Measurements from ENCODE around the gene TPM4.
"Not testable (repeated sequence)": the region's sequence is repeated elsewhere in the genome, so short reads cannot be mapped to it uniquely, and the experiment has no call there.

TPM4 gene

DNA sequence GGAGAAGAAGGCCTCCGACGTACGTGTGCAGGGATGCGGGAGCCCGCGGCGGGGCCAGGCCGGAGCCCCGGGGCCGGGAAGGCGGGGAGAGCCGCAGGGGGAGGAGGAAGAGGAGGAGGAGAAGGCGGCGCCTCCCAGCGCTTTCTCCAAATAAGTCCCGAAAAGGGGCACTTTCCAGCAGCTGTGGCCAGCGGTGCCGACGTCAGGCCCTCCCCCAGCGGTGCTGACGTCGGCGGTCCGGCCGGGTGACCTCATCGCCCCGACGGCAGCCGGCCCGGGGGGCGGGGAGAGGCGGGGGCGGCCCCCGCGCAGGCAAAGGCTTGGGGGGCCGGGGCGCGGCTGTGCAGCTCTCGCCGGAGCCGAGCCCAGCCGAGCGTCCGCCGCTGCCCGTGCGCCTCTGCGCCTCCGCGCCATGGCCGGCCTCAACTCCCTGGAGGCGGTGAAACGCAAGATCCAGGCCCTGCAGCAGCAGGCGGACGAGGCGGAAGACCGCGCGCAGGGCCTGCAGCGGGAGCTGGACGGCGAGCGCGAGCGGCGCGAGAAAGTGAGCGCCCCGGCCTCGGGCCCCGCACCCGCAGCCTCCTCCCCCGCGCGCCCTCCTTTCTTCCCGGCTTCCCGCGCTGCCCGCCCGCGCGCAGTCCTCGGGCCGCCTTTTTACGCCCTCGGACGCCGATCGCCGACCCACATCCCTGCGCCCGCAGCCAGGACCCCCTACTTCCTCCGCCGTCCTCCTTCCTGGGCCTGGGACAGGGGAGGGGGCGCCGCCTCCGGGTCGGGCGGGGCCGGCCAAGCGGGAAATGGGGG is at the start of gene TPM4:
Gene TPM4 (plus strand): TSS at position 342 of the 804 bp plus-strand sequence. CDS start 71 bp downstream, at position 413.
- peak; percentile 59 for DNase-seq (ENCODE audit: low read depth)

DNA sequence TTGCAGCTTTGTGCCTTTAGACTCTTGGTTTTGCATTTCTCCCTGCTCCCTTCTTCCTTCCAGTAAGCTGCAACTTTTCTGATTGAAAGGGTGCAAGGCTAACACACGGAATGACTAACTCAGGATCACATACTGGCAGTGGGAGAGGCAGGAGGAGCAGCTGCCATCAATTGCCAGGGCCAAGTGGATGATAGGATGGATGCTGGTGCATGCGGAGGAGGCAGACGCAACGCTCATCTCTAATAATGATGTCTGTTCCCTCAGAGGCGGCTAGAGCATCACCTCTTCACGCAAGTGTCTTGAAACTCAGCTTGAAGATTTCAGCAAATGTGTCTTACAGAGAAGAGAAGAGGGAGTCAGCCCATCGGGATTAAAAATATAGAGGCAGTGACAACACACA is 49.5 kb upstream of the TPM4 start:
- DNase-seq (ENCODE audit: low read depth), result no peak

DNA sequence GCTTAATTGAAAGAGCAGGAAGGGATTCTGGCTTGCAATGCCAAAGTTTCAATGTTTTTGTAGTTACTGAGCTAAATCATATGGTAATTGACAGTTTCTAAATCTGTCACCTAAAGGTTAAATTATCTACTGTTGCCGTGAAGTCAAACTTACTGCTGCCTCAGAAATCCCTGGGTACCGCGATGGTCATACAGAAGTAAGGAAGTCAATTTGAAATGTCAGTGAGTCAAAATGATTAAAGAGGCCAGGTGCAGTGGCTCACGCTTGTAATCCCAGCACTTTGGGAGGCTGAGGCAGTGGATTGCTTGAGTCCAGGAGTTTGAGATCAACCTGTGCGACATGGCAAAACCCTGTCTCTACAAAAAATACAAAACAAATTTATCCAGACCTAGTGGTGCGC is 48.8 kb upstream of the TPM4 start:
- no peak for DNase-seq (ENCODE audit: low read depth)

DNA sequence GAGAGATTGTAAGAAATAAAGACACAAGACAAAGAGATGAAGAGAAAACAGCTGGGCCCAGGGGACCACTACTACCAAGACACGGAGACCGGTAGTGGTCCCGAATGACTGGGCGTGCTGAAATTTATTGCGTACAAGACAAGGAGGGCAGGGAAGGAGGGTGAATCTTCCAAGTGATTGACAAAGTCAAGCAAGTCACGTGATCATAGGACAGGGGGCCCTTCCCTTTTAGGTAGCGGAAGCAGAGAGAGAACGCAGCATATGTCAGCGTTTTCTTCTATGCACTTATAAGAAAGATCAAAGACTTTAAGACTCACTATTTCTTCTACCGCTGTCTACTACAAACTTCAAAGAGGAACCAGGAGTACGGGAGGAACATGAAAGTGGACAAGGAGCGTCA is 46.1 kb upstream of the TPM4 start:
- not testable (repeated sequence) for DNase-seq (ENCODE audit: low read depth)

DNA sequence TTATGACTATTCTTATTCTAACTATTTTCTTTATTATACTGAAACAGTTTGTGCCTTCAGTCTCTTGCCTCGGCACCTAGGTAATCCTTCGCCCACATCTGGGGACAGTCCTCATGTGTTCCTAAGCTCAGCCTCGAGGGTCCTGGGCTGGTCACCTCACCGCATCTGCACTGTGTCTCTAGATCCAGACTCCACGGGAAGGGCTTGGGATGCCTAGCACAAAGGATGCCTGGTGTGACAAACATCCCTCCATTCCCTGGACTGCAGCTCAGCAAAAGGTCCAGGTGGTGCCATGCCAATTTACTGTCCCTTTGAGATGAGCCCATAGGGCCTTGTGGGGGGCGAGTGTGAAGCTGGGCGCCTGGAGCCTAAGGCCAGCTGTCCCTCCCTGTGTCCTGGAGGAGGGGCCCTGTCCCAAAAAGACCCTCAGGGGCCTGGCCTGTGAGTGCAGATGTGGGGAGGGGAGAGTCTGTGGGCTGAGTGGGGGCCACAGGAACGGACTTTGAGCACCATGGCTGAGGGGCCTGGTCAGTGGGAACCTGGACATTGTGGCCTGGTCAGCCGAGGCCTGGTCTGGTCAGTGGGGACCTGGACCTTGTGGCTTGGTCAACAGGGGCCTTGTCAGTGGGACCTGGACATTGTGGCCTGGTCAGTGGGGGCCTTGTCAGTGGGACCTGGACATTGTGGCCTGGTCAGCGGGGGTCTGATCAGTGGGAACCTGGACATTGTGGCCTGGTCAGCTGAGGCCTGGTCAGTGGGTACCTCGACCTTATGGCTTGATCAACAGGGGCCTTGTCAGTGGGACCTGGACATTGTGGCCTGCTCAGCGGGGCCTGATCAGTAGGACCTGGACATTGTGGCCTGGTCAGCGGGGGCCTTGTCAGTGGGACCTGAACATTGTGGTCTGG is 45.1 kb upstream of the TPM4 start:
- DNase-seq (ENCODE audit: low read depth), result no peak

DNA sequence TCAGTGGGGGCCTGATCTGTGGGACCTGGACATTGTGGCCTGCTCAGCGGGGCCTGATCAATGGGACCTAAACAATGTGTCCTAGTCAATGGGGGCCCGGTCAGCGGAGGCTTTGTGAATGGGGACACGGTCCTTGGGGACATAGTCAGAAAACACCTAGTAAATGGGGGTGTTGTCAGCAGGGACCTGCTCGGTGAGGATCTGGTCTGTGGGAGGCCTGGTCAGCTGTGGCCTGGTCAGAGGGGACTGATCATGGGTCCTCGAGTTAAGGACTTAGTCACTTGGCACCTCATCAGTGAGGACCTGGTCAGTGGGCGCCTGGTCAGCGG is 44.5 kb upstream of the TPM4 start:
- DNase-seq (ENCODE audit: low read depth), result no peak

DNA sequence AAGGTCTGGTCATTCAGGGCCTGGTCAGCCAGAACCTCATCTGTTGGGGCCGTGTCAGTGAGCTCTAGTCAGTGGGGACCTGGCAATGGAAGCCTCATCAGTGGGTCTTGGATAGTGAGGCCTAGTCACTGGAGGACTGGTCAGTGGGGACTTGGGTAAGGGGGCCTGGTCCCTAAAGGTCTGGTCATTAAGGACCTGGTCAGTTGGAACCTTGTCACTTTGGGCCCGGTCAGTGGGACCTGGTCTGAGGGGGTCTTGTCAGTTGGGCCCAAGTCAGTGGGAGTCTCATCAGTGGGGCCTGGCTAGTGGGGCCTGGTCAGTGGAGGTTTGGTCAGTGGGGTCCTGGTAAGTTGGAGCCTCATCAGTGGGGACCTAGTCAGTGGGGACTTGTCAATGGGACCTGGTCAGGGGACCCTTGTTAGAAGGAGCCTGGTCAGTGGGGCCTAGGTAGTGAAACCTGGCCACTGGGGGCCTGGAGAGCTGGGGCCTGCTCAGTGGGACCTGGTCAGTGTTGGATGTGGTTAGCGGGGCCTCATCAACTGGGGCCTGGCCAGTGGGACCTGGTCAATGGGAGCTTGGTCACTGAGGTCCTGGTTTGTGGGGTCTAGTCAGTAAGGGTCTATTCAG is 43.7 kb upstream of the TPM4 start:
- DNase-seq (ENCODE audit: low read depth), result no peak

DNA sequence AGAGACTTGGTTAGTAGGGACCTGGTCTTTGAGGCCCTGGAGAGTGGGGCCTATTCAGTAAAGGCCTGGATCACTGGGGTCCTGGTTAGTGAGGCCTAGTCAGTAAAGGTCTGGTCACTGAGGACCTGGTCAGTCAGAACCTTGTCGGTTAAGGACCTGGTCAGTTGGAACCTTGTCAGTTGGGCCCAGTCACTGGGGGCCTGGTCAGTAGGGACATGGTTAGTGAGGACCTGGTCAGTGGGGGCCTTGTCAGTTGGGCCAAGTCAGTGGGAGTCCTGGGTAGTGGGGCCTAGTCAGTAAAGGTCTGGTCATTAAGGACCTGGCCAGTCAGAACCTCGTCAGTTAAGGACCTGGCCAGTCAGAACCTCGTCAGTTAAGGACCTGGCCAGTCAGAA is 43.2 kb upstream of the TPM4 start:
- DNase-seq (ENCODE audit: low read depth), result no peak

DNA sequence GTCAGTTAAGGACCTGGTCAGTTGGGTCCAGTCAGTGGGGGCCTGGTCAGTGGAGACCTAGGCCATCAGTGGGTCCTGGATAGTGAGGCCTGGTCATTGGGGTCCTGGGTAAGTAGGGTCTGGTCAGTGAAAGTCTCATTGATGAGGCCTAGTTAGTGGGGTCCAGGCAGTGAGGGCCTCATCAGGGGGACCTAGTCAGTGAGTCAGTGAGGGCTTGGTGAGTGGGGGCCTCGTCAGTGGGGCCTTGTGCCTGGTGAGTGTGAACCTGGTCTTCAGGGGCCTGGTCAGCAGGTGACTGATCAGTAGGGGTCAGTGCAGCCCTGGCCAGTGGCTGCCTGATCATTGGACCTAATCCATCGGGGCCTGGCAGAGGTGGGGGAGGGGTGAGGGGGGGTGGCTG is 42.6 kb upstream of the TPM4 start:
- no peak for DNase-seq (ENCODE audit: low read depth)

DNA sequence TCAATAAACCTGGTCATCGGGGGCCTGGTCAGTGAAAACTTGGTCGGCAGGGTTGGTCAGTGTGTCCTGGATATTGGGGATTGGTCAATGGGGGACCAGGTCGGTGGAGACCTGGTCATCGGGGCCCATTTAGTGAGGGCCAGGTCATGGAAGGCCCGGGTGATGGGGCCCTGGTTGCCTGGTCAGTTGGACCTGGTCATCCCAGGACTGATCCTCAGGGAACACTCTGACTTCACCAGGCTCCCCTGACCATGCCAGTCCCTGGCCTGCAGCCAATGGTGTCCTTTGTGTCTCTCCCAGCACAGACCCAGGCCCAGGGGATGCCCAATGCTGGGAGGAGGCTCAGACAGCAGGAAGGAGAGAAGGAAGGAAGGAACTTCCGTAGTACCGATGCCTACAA is 42.1 kb upstream of the TPM4 start:
- DNase-seq (ENCODE audit: low read depth), result no peak

DNA sequence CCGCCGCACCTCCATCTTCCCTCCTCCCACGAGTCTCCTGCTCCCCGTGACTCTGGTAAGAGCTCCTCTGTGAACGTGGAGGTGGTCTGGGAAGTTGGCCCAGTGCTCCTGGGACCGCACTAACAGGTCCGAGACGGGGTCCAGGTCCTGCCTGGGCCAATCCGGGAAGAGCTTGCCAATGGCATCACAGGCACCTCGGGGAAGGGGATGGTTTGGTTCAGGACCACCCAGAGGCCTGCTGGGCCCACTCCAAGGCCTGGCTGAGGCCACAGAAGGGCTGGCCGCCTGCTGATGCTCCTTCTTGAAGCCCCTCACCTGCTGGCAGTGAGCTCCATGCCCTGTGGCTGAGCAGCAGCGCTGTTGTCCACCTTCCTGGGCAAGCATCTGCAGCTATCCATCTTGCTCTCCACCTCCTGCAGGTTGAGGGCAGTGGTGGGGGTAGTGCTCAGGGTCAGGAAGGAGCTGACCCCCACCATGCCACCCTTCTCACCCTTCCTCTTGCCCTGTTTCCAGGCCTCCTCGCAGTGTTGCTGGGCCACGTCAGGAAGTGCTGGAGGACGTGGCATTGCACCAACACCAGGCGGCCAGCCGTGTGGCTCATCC is 41.2 kb upstream of the TPM4 start:
- no peak for DNase-seq (ENCODE audit: low read depth)

DNA sequence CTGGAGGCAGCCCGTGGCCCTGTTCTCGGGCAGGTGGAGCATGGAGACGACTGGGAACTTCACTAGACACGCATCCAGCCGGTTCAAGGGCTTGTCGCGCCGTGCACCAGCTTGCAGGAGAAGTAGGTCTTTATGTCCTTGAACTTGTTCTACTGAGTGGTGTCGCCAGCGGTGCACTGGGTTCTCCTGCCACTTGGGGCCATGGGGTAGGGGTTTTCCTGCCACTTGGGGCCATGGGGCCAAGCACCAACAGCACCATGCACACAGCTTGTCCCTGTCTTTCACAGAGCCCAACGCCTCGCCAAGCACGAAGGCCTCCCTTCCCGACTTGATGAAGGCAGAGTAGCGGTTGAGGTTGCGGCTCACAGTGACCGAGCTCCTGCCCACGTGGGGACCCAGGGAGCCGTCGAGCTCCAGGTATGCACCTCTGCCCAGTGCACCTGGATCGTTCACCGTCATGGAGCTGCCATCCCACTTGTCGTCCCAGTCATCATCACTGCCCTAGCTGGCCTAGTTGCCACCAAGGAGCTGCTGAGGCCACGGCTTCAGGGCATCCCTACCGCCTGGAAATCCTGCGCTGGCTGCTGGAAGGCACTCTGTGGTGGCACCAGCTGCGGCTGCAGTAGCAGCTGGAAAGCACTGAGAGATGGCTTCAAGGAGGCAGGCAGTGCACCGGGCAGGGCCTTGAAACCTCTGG is 40.5 kb upstream of the TPM4 start:
- no peak for DNase-seq (ENCODE audit: low read depth)

DNA sequence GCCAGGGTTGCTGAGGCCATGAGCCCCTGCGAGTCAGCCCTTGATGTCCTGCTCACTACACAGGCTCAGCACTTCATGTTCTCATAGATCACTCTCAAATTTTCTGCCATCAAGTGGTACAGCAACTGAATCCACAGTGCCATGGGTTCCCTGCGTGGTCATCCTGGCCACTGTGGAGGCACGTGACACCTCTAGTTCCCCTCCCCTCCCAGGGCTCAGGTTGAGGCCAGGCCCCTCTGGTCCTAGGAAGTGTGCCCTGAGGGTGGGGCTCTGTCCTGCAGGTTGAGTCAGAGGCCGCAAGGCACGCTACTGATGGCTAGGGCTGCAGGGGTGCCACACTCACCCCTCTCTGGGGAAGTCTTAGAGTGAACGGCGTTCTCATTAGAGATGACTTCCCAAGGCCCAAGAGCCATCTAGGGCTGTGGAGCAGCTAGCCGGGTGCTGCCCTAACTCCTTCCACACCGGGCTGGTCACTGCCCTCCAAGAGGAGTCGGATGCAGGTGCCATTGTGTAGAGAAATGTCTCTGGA is 39.8 kb upstream of the TPM4 start:
- DNase-seq (ENCODE audit: low read depth), result no peak

DNA sequence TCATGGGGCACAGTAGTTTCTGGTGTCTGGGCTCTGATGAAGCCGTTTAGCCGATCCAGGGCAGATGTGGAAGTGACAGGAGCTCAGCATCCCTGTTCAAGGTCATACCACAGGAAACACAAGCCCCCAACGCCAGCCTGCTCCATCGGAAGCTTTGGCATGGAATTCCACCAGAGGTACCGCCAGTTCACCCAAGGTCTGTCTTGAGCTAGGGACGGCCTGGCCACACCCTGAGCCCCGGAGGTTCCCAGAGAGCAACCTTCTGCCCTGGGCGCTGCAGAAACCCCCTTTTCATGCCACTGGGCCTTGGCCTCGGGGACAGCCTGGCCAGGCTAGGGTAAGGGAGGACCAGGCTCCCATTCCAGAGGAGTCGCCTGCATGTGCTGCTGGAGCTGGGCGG is 39.4 kb upstream of the TPM4 start:
- no peak for DNase-seq (ENCODE audit: low read depth)

DNA sequence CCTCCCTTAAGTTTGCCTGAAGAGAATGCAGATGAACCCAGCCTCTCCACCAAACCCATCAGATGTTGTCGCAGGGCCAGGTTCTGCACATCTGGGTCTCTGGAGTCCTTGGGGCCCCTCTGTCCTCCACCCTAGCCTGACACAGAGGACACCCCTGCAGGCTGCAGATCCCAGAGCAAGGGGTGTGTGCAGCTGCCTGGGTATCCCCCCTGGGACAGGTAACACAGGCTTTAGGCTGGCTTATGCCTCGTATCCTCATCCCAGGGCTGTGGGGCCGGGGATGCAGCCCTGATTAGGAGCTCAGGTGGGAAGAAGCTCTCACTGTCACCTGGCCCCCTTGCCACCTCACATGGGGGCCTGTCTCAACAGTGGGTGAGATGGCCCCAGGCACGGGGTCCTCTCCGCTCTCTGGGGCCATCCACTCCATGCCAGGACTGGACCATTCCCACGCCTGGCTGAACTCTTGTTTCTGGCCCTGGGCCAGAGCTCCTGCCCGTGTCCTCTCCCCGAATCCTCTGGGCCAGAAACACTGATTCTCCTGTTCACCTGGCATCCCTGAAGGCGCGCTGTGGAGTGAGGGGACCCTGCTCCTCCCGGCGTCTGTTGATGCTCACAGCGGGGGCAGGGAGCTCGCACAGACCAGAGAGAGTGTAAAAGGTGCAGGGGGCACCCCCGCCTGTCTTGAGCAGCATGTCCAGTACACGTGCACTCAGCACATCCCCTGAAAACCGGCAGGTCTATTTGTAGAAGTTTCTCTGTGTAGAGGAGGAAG is 38.7 kb upstream of the TPM4 start:
- DNase-seq (ENCODE audit: low read depth), result no peak

DNA sequence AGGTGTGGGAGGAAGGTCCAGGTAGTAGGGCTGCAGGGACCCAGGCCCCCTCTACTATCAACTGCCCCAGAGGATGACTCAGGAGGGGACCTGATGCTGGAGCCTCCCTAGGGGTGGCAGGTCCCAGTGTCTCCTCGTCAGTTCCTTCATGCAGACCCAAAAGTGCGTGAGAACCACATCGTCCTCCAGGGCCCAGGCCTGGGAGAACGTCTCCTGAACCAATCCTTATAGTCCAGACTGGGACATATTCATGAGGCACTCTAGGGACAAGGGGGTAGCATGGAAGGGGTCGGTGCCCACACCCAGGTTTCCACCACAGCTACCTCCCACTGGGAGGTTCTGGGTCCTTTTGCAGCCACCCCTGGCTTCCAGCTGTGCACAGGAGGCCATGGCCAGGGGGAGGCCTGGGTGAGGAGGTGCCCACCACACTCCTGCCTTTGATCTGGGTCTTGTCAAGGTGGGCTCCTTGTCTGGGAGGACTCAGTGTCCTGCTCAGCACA is 38.0 kb upstream of the TPM4 start:
- no peak for DNase-seq (ENCODE audit: low read depth)

DNA sequence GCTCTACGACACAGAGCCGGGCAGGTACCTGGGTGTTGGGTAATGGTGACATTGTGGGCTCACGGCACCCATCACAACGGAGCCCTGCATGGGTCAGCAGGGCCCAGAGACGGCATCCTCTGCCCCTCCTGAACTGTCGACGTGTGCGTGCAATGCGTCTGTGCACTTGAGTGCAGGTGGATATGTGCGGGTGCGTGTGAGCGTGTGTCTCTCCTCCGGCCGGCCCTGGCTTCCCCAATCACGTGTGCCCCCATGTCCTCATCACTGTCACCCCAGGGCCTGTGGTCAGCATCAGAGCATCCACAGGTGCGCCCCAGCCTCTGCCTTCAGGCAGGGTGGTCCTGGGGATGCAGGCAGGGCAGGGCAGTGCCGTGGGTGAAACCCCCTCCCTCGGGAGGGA is 37.2 kb upstream of the TPM4 start:
- DNase-seq (ENCODE audit: low read depth), result no peak

DNA sequence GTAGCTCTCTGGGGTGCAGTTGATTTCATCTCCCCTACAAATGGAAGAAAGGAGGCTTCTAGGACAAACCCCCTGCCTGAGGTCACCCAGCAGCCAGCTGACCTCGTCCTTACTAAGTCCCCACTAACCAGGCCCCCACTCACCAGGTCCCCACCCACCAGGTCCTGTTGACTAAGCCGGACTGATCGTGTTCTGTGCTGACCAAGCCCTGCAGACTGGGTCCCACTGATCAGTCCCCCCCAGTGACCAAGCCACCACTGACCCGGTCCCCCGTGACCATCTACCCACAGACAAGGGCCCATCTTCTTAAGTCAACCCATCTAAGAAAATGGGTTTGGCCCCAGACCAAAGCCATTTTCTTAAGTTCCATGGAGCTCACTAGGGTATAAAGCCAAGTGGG is 36.8 kb upstream of the TPM4 start:
- no peak for DNase-seq (ENCODE audit: low read depth)

DNA sequence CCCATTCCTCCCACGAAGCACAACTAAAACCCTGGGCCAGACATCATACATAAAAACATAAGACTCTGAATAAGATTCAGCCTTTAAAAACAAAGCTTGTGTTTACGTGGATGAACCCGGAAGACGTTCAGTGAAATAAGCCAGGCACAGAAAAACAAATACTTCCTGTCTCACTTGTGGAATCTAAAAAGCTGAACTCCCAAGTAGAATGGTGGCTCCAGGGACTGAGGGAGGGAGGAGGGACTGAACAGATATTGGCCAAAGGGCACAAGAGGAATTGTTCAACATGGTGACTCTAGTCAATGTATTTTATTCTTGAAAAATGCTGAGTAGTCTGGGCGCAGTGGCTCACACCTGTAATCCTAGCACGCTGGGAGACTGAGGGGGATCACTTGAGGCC is 35.7 kb upstream of the TPM4 start:
- DNase-seq (ENCODE audit: low read depth), result no peak

DNA sequence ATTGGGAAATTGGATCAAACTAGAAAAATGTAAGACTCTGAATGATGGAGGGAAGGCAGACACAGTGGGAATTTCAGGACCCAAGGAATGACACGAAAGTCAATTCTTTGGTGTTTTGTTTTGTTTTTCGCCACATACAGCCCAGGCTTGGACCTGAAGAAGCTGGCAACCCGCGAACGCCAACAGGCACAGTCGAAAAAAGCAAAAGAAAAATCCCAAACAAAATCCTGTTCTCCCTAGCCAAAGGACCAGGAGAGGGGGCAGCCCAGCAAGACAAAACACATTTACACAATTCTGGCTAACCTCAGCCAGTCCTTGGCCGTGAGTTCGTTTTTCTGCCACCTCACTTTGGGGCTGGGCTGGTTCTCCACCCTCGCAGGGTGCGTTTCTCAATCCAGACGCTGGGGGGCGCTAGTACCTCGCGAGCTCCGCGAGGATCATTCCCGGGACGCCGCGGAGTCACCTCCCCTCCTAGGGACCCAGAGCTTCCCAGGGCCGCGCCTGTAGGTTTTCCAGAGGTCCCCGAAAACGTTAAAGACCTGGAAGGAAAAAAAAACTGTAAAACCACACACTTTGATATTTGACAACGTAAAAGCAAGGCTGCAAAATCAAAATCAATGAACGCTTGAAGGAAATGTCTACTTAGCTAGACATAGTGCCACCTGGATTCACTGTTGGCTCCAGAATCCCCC is 34.9 kb upstream of the TPM4 start:
- DNase-seq (ENCODE audit: low read depth), result peak; percentile 68

All from activated gamma-delta T cell treated with anti-CD3 and anti-CD28 coated beads, Interleukin-2, amount 50 U/mL, for 16 hours (primary cell).